Glutamatergic neuron (in vitro differentiated cells): Measurements from ENCODE around the gene GATA2. TPM values are rescaled to one million over a fixed set of nuclear protein-coding genes. Genes with fewer than 3 reads are reported as not detected.
A peak's percentile ranks its signal among the peaks of the same experiment; 100 is the strongest.

Source experiments
- DNase-seq: peaks from one replicate; pipeline ENCODE4 v3.0.0; 2022
- H3K27ac Mint-ChIP-seq: one replicate; pipeline ENCODE4 v1.8.0; 2020; ENCODE audit warnings: mild to moderate bottlenecking, mixed read lengths, inconsistent platforms; ENCODE audit not compliant: unreplicated experiment
- H3K27me3 Mint-ChIP-seq: one replicate; pipeline ENCODE4 v1.8.0; 2020; ENCODE audit warnings: mild to moderate bottlenecking, moderate library complexity, mixed read lengths, inconsistent platforms; ENCODE audit not compliant: unreplicated experiment
- H3K36me3 Mint-ChIP-seq: one replicate; pipeline ENCODE4 v1.8.0; 2020; ENCODE audit warnings: mild to moderate bottlenecking, mixed read lengths, inconsistent platforms; ENCODE audit not compliant: unreplicated experiment
- H3K4me1 Mint-ChIP-seq: one replicate; pipeline ENCODE4 v1.8.0; 2020; ENCODE audit warnings: mild to moderate bottlenecking, low read depth, mixed read lengths, inconsistent platforms; ENCODE audit not compliant: unreplicated experiment
- H3K4me3 Mint-ChIP-seq: one replicate; pipeline ENCODE4 v1.8.0; 2020; ENCODE audit warnings: mild to moderate bottlenecking, mixed read lengths, inconsistent platforms; ENCODE audit not compliant: unreplicated experiment
- H3K9me3 Mint-ChIP-seq: one replicate; pipeline ENCODE4 v1.8.0; 2020; ENCODE audit warnings: mild to moderate bottlenecking, moderate library complexity, mixed read lengths, inconsistent platforms; ENCODE audit not compliant: unreplicated experiment
- total RNA-seq: library from RNA; stranded (reverse); fragmentation: NEBNext Ultra II Directional; extraction: Animal tissue kit (Norgen Biotek cat#: 25700); gene quantifications from one replicate; pipeline ENCODE4 v1.2.1, GENCODE V29; 2021; ENCODE audit not compliant: unreplicated experiment
- TF ChIP-seq, protein P1 (sequence below): fragments of 200-600 bp; sonication (generic); IDR thresholded peaks from one replicate; pipeline ENCODE4 v1.5.0; 2021; ENCODE audit not compliant: partially characterized antibody, unreplicated experiment

GATA2 gene
- total RNA-seq, 1 donor from 2014 or later: 3.6 TPM

DNA sequence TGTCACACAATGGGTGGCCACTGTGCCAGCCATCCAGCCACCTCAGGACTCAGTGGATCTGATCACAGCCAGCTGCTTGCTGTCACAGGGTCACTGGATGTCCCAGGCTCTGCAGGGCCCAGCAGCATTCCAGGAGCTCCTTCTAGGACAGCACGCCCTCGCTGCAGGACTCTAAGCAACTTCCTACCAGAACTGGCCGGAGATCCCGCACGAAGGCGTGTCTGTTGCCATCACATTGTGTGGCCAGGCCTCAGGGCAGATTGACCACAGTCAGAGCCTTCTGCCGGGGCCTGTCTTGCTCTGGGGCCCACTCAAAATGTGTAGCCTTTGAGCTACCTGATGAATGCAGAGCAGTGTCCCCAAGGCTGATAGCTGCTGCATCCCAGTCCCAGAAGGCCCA lies 50.9 kb downstream of the GATA2 start:
- Mint-ChIP-seq H3K27ac (no peak overlapping the region), H3K27me3 (peaks cover 5% of the 10 kb centered on the region), H3K4me1 (peaks cover 6% of the 10 kb centered on the region), H3K36me3 (peaks cover 5% of the 10 kb centered on the region), H3K9me3 (peaks cover 8% of the 10 kb centered on the region), H3K4me3 (no peak overlapping the region)
- TF ChIP-seq, protein P1, sequence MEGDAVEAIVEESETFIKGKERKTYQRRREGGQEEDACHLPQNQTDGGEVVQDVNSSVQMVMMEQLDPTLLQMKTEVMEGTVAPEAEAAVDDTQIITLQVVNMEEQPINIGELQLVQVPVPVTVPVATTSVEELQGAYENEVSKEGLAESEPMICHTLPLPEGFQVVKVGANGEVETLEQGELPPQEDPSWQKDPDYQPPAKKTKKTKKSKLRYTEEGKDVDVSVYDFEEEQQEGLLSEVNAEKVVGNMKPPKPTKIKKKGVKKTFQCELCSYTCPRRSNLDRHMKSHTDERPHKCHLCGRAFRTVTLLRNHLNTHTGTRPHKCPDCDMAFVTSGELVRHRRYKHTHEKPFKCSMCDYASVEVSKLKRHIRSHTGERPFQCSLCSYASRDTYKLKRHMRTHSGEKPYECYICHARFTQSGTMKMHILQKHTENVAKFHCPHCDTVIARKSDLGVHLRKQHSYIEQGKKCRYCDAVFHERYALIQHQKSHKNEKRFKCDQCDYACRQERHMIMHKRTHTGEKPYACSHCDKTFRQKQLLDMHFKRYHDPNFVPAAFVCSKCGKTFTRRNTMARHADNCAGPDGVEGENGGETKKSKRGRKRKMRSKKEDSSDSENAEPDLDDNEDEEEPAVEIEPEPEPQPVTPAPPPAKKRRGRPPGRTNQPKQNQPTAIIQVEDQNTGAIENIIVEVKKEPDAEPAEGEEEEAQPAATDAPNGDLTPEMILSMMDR: no peak
- DNase-seq: no peak

DNA sequence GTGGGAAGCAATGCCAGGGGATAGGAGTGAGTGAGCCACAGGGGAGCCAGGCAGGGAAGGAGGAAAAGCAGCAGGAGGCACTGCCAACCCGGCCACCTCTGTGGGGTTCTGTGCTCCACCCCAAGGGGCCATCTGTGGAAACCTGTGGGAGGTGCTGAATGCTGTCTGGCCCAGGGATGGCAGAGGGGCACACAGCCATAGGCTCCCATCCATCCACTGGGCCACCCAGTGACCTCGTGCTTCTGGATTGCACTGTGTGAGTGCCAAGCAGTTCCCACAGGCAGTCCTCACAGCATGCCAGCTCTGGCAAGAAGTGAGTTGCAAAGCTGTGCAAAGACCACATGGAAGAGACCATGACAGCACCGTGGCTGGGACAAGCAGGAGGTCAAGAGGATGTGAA lies 53.8 kb downstream of the GATA2 start:
- H3K27me3 Mint-ChIP-seq: peaks cover 13% of the 10 kb centered on the region

GRCh38 chr3:128438488-128439072 lies 54.4 kb downstream of the GATA2 start:
- Mint-ChIP-seq H3K36me3 (no peaks in the 10 kb centered on the region), H3K4me1 (peaks cover 9% of the 10 kb centered on the region), H3K4me3 (no peak overlapping the region), H3K9me3 (peaks cover 7% of the 10 kb centered on the region), H3K27ac (no peak overlapping the region), H3K27me3 (peaks cover 13% of the 10 kb centered on the region)
- TF ChIP-seq, protein P1: peak; percentile 38
- DNase-seq: no peak

More for the DNA sequence above, 53.8 kb downstream of the GATA2 start:
- peaks cover 7% of the 10 kb centered on the region for H3K9me3 Mint-ChIP-seq
- H3K36me3 Mint-ChIP-seq: no peaks in the 10 kb centered on the region
- DNase-seq: no peak
- H3K4me3 Mint-ChIP-seq: no peak overlapping the region
- H3K4me1 Mint-ChIP-seq: peaks cover 9% of the 10 kb centered on the region
- H3K27ac Mint-ChIP-seq: no peak overlapping the region
- TF ChIP-seq, protein P1: no peak

DNA sequence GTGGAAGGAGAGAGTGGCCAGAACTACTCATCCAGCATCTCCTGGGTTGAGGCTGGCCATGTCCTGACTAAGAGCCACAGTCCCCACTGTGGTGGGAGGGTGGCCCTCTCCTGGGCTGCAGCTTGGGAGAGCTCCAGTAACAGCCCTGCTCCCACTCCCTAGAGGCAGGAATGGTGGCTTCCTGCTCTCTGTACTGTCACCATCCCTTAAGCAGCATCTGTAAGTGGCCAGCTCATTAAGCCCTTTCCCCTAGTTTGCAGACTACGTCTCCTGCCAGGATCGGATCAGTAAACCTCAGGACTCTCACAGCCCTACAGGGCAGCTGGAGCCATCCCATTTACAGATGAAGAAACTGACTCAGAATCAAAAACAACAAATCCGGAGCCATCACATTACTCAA lies 56.8 kb downstream of the GATA2 start:
- Mint-ChIP-seq H3K36me3 (no peaks in the 10 kb centered on the region), H3K27ac (no peak overlapping the region), H3K27me3 (peaks cover 22% of the 10 kb centered on the region), H3K4me3 (no peak overlapping the region), H3K9me3 (peaks cover 13% of the 10 kb centered on the region), H3K4me1 (peaks cover 9% of the 10 kb centered on the region)
- no peak for DNase-seq
- TF ChIP-seq, protein P1: no peak

- H3K4me1 Mint-ChIP-seq: peaks cover 6% of the 10 kb centered on the region
- H3K4me3 Mint-ChIP-seq: no peak overlapping the region
- H3K9me3 Mint-ChIP-seq: peaks cover 14% of the 10 kb centered on the region
- DNase-seq: no peak
- no peak overlapping the region for H3K27ac Mint-ChIP-seq
- H3K36me3 Mint-ChIP-seq: no peaks in the 10 kb centered on the region
- H3K27me3 Mint-ChIP-seq: peaks cover 21% of the 10 kb centered on the region
- TF ChIP-seq, protein P1: no peak
These were observed 57.4 kb downstream of the GATA2 start for GRCh38 chr3:128435561-128435960.
